Embryonic facial prominence (tissue), 1 donor: ENCODE data around the gene MUC5B.

ENCODE experiments used
- DNase-seq: peaks from one replicate; pipeline ENCODE4 v3.0.0-alpha.2; 2016; ENCODE audit errors: extremely low spot score

MUC5B gene

DNA sequence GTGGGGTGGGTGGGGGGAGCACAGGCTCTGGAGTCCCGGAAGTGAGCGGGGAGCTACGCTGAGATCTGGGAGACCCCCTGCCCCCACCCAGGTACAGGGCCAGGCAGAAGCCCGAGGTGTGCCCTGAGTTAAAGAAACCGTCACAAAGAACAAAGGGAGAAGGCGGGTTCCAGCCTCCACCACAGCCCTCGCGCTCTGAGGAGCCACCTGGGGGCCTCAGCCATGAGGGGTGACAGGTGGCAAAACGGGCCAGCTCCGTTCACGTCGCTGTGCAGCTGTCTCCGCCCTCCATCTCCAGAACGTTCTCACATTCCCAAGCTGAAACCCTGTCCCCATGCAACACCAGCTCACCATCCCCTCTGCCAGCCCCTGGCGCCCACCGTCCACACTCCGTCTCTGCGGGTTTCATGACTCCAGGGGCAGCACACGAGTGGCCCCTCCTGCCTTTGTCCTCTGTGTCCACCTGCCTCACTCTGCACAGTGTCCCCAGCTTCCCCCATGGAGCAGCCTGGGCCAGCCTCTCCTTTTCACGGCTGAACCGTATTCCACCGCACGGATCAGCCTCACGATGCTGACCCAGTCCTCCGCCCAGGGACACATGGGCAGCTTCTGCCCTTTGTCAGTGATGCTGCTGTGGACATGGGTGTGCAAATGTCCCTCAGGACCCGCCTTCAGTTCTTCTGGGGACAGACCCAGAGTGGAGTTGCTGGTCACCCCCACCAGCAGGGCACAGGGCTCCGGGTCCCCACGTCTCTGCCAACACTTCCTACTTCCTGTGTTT is 1.7 kb upstream of the MUC5B start:
- no peak for DNase-seq

DNA sequence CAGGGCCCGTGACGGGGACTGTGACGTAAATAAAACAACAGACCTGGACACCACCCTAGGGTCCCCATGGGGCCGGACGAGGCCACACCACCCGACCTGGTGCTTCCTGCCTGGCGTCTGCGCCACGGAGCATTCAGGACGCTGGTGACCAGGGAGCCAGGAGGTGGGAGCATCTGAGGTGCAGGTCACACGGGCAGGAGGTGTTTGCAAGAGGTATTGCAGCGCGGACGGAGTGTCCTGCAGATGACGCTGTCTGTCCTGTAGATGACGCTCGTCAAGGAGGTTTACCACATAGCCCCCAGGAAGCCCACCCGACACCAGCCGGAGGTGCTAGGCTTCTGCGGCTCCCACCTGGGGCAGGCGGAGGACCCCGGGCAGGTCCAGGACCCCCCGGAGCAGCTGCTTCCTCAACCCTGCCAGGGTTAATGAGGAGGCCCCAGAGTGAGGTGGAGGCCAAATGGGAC is 986 bp upstream of the MUC5B start:
- no peak for DNase-seq

DNA sequence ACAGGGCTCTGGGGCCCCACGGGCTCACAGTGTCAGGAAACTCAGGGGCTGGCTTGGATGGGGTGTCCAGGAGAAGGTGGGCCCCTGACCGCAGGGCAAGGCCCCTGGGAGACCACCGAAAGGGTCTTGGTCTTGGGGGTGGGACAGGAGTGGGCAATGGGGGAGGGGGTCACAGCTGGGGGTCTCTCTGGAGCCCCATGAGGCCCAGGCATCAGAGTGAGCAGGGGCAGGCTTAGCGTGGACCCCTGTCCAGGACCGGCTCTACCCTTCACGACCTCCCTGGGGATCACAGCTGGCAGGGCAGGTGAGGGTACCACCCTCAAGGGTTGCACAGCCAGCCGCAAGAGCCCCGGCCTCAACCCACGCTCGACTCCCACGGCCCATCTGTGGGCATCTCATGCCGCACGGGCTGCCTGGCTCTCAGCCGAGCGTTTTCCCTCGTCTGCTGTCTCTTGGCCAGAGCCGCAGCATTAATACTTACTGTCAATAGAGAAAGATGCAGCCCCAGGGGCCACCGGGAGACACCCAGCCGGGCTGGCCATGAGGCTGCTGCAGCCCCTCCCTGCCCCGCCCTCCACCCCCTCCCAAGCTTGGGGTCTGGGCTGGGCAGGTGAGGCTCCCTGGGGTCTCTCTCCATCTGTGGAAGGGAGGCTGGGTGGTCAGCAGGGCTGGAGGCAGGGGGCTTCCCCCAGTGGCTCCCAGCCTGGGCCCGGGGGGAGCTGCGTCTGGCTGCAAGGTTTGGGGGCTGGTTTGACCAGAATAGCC is 662 bp downstream of the MUC5B start:
- no peak for DNase-seq

DNA sequence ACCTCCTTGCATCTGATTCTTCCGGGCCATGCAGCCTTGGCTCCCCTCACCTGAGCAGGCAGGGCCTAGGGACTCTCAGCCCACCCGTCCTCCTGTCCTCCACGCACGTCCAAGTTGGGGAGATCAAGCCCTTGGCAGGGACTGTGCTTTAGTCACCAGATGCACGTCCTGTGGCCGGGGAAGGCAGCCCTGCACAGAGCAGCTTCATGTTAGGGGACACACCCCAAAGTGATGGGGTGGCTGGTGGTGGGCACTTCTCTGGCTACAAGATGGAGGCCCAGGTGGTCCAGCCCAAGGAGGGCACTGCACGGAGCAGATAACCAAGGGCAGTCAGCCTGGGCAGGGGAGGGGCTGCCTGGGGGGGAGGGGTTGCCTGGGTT is 1.2 kb downstream of the MUC5B start:
- no peak for DNase-seq

DNA sequence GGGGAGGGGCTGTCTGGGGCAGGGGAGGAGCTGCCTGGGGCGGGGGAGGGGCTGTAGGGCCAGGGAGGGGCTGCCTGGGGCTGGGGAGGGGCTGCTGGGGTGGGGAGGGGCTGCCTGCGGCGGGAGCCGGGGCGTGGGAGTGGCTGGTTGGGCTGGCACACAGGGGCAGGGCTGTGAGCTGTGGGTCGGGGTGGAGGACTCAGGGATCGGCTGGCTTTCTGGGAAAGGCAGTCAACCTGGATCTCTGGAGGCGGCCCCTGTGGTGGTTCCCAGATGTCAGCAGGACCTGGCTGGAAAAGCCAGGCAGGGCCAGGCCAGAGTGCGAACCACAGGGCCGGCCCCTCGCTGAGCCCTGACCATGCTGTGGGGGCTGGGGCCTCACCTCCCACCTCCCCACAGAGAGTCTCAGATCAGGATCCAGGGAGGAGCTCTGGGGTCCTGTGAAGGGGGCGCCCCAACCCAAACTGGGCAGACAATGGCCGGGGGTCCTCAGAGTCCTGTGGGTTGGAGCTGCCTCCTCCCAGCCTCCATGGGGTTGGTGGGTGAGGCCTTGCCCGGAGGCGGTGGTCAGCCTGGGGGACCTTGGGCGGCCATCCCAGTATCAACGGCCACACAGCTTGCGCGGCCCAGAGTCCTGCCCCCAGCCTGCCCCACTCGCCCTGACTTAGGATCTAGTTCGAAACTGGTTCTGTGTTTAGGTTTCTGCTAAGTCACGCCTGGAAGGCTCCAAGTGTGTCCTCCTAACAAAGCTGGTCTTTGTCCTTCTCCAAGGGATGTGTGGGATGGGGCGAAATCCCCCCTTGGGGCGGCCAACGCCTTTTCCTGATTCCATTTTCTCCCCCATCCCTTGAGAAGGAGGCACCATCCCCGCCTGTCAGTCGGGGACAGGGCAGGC is 1.9 kb downstream of the MUC5B start:
- no peak for DNase-seq

DNA sequence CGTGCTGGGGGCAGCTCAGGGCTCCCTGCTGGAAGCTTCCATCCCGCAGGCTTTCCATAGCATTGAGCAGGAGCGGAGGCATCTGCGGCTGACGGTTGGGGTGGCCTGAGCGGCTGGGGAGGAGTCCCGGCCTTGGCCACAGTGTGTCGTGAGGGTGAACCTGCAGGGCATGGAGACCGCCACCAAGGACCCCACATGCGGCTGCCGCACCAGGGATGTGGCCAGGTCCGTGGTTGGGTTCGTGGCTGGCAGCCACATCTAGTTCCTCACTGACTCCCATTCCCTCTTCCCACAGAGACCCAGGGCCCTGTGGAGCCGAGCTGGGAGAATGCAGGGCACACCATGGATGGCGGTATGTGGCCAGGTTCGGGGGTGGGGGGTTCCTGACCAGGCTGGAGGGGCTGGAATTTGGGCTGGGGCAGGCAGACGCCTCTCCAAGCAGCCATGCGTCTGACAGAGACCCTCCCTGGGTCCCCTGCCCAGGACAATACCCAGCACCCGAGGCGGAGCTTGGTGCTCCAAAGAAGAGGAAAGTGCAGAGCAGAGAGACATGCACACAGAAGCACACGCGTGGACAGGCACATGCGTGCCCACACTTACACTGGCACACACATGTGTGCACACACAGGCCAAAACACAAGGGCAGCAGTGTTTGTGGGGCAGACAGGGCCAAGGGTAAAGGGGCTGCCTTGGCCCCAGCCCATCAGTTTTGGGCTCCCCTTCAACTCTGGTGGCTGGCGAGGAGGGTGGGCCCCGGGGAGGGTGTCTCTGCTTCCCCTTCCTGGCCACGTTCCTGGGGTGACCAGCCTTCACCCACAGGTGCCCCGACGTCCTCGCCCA is 2.7 kb downstream of the MUC5B start:
- no peak for DNase-seq

DNA sequence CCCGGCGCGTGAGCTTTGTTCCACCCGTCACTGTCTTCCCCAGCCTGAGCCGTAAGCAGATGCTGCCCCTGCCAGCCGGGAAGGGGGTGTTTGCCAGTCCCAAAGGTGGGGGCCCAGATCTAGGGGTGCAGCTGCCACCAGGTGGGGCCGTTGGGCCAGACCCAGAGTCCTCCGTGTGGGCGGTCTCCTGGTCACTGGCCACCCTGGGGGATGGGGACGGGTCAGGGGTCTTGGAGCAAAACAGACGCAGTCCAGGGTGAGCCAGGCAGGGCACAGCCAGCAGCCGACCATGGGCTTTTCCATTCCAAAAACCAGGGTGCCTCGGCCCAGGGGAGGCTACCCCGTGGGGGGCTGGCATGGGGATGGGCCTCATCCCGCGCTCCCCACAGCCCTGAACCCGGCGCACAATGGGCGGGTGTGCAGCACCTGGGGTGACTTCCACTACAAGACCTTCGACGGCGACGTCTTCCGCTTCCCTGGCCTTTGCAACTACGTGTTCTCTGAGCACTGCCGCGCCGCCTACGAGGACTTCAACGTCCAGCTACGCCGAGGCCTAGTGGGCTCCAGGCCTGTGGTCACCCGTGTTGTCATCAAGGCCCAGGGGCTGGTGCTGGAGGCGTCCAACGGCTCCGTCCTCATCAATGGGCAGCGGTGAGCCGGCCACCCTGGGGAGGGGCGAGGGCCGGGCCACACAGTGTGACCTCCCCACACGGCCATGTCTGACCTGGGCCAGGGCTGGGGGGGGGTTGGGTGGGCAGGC is 3.5 kb downstream of the MUC5B start:
- no peak for DNase-seq

DNA sequence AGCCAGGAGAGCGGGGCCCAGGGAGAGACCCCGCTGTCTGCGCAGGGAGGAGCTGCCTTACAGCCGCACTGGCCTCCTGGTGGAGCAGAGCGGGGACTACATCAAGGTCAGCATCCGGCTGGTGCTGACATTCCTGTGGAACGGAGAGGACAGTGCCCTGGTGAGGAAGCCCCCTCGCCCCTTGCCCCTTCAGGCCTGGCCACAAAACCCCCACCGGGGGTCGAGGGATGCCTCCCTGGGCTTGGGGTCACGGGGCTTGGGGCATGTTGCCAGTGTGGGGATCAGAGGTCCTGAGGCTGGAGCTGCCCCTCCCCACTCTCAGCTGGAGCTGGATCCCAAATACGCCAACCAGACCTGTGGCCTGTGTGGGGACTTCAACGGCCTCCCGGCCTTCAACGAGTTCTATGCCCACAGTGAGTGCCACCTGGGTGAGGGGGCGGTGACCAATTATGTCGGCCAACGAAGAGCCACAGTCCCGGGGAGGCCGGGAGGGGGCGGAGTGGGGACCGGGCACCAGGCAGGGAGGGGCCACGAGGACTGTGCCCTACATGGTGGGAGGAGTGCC is 4.2 kb downstream of the MUC5B start:
- DNase-seq, result no peak

DNA sequence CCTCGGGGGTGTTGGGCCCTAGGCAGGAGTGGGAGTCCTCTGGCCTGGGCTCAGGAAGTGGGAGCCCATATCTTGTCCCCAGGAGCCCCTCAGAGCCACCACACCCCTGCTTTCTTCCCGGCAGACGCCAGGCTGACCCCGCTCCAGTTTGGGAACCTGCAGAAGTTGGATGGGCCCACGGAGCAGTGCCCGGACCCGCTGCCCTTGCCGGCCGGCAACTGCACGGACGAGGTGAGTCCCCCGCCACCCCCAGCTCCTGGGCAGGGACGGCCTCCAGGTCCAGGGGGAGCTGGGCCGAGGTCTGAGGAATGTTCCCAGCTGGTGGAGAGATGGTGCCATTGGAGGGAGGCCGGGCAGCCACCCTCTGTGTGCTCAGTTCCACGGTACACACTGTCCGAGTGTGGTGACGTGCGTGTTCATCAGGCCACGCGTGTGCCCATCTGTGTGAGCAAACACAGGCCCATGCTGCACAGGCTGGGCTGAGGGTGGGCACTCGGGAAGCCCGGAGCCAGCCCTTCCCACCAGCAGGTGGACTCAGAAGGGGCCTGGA is 4.8 kb downstream of the MUC5B start:
- no peak for DNase-seq

DNA sequence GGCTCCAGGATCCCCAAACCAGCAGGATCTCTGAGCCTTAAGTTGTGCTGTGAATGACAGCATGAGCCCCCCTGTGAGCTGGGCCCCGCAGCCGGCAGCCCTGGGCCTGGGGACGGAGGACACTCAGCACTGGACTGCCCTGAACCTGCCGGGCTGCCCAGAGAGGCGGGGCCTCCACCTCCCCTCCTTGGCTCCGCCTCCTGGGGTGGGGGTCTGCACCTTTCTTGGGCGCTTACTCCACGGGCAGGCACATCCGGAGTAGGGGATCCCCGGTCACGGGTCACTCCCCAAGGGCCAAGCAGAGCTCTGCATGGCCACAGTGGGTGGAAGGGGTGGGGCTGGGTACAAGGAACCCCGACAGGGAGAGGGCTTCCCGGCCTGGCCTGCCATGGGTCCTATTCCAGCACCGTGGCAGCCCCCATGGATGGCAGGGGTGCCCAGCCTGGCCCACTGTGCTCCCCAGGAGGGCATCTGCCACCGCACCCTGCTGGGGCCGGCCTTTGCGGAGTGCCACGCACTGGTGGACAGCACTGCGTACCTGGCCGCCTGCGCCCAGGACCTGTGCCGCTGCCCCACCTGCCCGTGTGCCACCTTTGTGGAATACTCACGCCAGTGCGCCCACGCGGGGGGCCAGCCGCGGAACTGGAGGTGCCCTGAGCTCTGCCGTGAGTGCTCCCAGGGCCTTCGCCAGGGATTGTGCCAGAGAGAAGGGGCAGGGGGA is 5.4 kb downstream of the MUC5B start:
- DNase-seq, result no peak

DNA sequence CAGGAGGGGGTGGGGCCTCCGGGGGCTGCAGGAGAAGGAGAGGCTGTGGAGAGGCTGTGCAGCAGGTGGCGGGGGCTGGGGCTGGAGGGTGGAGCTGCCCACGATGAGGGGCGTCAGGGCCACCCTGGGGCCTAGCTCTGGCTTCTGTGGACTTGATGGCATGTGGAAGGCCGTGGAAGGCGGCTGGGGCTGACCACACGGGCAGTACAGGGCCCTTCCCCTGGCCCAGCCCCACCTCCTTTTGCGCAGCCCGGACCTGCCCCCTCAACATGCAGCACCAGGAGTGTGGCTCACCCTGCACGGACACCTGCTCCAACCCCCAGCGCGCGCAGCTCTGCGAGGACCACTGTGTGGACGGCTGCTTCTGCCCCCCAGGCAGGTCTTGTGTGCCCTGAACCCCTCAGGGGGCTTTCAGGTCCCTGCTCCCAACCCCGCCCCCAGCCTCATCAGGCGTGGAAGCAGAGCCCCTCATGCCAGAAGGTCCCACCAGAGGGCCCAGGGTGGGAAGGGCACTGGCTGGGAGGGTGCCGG is 6.1 kb downstream of the MUC5B start:
- DNase-seq, result no peak

DNA sequence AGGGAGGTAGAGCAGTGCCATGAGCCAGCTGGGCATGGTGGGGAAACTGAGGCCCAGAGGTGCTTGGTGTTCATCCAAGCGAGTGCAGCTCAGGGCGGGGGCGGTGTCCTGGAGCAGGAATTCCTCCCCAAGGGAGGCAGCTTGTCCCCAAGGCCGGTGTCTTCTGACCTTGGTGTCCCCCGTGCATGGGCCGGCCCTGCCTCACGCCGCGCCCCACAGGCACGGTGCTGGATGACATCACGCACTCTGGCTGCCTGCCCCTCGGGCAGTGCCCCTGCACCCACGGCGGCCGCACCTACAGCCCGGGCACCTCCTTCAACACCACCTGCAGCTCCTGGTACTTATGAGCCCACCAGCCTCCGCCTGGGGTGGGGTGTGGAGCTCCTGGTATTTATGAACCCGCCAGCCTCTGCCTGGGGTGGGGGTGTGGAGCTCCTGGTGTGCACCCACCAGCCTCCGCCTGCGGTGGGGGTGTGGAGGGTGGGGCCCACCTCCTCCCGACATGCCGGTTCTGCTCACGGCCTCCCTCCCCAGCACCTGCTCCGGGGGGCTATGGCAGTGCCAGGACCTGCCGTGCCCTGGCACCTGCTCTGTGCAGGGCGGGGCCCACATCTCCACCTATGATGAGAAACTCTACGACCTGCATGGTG is 6.7 kb downstream of the MUC5B start:
- DNase-seq, result no peak

DNA sequence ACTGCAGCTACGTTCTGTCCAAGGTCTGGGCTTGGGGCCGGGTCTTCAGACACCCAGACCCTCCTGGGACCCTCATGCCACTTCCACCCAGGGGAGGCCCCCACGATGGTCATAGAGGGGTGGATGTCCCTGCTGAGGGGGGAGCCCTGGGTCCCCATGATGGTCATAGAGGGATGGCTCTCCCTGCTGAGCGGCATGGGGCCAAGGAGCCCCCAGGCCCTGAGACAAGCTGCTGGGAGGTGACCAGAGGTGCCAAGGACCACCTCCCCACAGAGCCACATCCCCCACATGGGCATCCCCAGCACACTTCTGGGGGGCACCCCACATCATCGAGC is 7.2 kb downstream of the MUC5B start:
- DNase-seq, result no peak

DNA sequence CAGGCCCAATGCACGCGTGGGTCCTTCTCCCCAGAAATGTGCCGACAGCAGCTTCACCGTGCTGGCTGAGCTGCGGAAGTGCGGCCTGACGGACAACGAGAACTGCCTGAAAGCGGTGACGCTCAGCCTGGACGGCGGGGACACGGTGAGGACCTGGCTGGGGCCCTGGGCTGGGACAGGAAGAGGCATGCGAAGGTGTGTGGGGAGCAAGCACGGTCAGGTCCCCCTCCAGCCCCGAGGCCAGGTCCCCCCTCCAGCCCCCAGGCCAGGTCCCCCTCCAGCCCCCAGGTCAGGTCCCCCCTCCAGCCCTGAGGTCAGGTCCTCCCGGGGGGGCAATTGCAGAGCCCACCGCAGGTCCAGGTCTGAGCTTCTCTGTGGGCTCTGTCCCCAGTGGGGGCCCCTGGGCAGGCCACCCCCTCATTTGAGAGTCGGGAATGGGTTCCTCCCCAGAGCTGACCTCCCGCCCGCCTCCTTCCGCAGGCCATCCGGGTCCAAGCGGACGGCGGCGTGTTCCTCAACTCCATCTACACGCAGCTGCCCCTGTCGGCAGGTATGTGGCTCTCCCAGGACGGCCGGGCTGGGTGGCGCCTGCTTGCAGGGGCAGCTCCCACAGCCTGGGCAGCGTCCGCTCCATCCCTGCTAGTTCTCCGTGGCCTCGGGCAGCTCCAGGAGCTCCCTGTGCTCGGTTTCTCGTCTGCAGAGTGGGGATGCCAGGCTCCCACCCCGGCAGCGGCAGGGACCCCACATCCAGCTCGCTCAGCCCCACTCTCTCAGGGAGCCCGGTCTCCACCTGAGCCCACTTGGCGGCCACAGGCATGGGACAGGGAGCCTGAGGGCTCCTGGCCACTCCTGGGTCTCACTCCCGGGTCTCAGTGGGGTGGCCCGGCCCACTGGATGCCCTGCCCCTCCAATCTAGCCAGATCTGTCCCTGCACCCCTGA is 7.9 kb downstream of the MUC5B start:
- DNase-seq, result no peak

DNA sequence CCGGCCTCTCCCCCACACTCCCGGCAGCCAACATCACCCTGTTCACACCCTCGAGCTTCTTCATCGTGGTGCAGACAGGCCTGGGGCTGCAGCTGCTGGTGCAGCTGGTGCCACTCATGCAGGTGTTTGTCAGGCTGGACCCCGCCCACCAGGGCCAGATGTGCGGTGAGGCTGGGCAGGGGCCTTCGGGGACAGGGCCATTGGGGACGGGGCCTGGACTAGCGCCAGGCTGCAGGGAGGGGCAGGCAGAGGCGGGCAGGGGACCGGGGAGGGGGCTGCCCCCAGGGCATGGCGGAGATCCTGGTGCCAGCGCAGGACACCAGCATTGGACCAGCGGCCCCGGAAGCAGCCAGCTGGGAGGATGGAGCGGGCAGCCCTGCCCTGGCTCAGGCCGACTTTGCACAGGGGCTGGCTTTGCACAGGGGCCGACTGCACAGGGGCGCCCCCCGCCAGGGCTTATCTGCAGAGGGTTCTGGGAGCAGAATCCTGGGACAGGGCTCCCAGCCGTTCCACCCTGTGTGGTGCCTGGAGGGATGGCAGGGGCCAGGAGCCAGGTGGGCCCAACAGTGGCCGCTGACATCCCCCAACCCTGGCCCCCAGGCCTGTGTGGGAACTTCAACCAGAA is 8.6 kb downstream of the MUC5B start:
- DNase-seq, result no peak

DNA sequence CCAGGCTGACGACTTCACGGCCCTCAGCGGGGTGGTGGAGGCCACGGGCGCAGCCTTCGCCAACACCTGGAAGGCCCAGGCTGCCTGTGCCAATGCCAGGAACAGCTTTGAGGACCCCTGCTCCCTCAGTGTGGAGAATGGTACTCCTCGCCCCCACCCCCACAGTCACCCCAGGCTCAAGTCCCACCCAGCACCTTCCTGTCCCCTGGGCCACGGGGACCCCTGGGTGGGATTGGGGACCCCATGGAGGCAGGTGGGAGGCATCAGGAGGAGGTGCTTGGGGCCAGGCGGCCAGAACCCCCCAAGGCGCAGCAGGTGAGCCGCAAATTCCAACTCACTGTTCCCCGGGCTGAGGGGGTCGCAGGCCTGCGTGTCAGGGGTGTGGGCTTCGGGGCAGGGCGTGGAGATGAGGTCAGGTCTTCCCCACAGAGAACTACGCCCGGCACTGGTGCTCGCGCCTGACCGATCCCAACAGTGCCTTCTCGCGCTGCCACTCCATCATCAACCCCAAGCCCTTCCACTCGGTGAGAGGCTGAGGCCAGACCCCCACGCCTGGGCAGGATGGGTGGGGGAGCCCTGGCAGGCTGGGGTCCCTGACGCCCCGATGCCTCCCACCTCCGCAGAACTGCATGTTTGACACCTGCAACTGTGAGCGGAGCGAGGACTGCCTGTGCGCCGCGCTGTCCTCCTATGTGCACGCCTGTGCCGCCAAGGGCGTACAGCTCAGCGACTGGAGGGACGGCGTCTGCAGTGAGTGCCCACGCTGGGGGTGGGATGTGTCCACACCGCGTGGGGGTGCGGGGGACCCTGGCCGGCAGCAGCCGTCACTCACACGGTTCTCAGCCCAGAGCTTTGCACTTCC is 9.4 kb downstream of the MUC5B start:
- no peak for DNase-seq
